Body of pancreas (tissue), 4 donors: ENCODE measurements around the gene HOXD4. TPM values are rescaled to one million over a fixed set of nuclear protein-coding genes. Genes with fewer than 3 reads are reported as not detected.

Source experiments
- ATAC-seq: fragments of 150-250 bp; one replicate; pipeline ENCODE4 v1.9.1; 2016
- DNase-seq, 4 donors: peaks; one replicate each; pipeline ENCODE4 v3.0.0-alpha.2; 2019
- H3K27ac ChIP-seq, 4 donors: fragments of 200-600 bp; sonication (generic); 1 replicate in 3 of 4; 2 replicates in 1 of 4; pipeline versions ENCODE4 v1.5.1 to v1.6.1; 2016 to 2019; ENCODE audit warnings: mild to moderate bottlenecking in 1 of 4, mixed read lengths in 1 of 4, moderate library complexity in 1 of 4
- H3K27me3 ChIP-seq, 2 donors: fragments of 200-600 bp; sonication (generic); one replicate each; pipeline ENCODE4 v1.6.0; 2016; ENCODE audit warnings: mild to moderate bottlenecking in 1 of 2
- H3K36me3 ChIP-seq, 2 donors: fragments of 200-600 bp; sonication (generic); replicated peaks in 1 of 2; 2 replicates each; pipeline ENCODE4 v1.5.1; 2016; ENCODE audit warnings: low read depth in 2 of 2; ENCODE audit not compliant: insufficient read depth in 1 of 2
- H3K4me1 ChIP-seq: fragments of 200-600 bp; sonication (generic); one replicate; pipeline ENCODE4 v1.6.0; 2016
- H3K4me3 ChIP-seq, 2 donors: fragments of 200-600 bp; sonication (generic); 1 replicate in 1 of 2; 2 replicates in 1 of 2; pipeline ENCODE4 v1.5.1; 2016 to 2019
- H3K9me3 ChIP-seq, 3 donors: fragments of 200-600 bp; sonication (generic); 1 replicate in 2 of 3; 2 replicates in 1 of 3; pipeline ENCODE4 v1.5.1; 2016
- CTCF ChIP-seq, 7 experiments: fragments of 450-650 bp in 4 of 7; fragments of 200-600 bp in 3 of 7; sonication (generic) in 3 of 7; IDR thresholded peaks; one replicate each; pipeline ENCODE4 v1.5.1; 2016 to 2019; ENCODE audit warnings: antibody characterized with exemption in 7 of 7
- POLR2A ChIP-seq, 3 donors: fragments of 450-650 bp; IDR thresholded peaks; one replicate each; pipeline ENCODE4 v1.6.1; 2016; ENCODE audit warnings: antibody characterized with exemption in 3 of 3, mild to moderate bottlenecking in 2 of 3
- WGBS, 2 donors: methylation state at CpG; one replicate each; pipeline ENCODE4 v1.1.5; 2017; 5-methylcytosine and 5-hydroxymethylcytosine counted together
- intact Hi-C: fragments of 100-400 bp; cut with DNase I; formaldehyde crosslinking; loops from one replicate; pipeline ENCODE4 v1.15.1; 2023
- total RNA-seq, 2 donors: library from RNA; depleted of rRNA; stranded (reverse); fragments of >200 nt; gene quantifications; one replicate each; pipeline ENCODE4 v1.1.0, GENCODE V29; 2016

Gene HOXD4
- total RNA-seq, 2 donors from 2014 or later = 0.78 TPM; not detected in 1

GRCh38 chr2:176103742-176104315 is 47.5 kb upstream of the HOXD4 start:
- Histone ChIP-seq H3K4me1 (peaks cover 30% of the 10 kb centered on the region), H3K36me3 (no peaks in the 10 kb centered on the region), H3K27me3 (peaks cover 0 to 71% of the 10 kb centered on the region in 2 donors), H3K4me3 (no peak overlapping the region), H3K27ac (no peak overlapping the region), H3K9me3 (no peaks in the 10 kb centered on the region)
- ATAC-seq (no peak), DNase-seq (no peak)
- TF ChIP-seq CTCF (IDR thresholded peaks at IDR 0.05) (no peak), POLR2A (IDR thresholded peaks at IDR 0.05) (no peak)
- intact Hi-C loops = no loop called here
- 4 to 5% methylated on average over 17 of the region's 17 CpGs for WGBS, 2 donors

- 2 to 4% methylated on average over 54 to 55 of the region's 56 CpGs for WGBS, 2 donors
- DNase-seq (no peak), ATAC-seq (no peak)
- no peaks in the 10 kb centered on the region for H3K9me3 ChIP-seq
- intact Hi-C loops = no loop called here
- H3K4me3 ChIP-seq = no peak overlapping the region
- peaks cover 0 to 71% of the 10 kb centered on the region in 2 donors for H3K27me3 ChIP-seq
- TF ChIP-seq CTCF (IDR thresholded peaks at IDR 0.05) = no peak
- TF ChIP-seq POLR2A (IDR thresholded peaks at IDR 0.05) = no peak
- no peaks in the 10 kb centered on the region for H3K36me3 ChIP-seq
- no peak overlapping the region for H3K27ac ChIP-seq
- peaks cover 28% of the 10 kb centered on the region for H3K4me1 ChIP-seq
These were observed 46.9 kb upstream of the HOXD4 start for GRCh38 chr2:176104316-176105077.

- H3K27ac ChIP-seq = no peak overlapping the region
- peaks cover 0 to 63% of the 10 kb centered on the region in 2 donors for H3K27me3 ChIP-seq
- DNase-seq (no peak), ATAC-seq (no peak)
- no peak overlapping the region for H3K4me3 ChIP-seq
- intact Hi-C loops = no loop called here
- WGBS, 2 donors = 2 to 7% methylated on average over 23 to 25 of the region's 25 CpGs
- no peaks in the 10 kb centered on the region for H3K36me3 ChIP-seq
- TF ChIP-seq POLR2A (IDR thresholded peaks at IDR 0.05) (no peak), CTCF (IDR thresholded peaks at IDR 0.05) (no peak)
- H3K9me3 ChIP-seq = no peaks in the 10 kb centered on the region
- H3K4me1 ChIP-seq = peaks cover 22% of the 10 kb centered on the region
These were observed 46.1 kb upstream of the HOXD4 start for GRCh38 chr2:176105078-176105729.

GRCh38 chr2:176105730-176106580 is 45.4 kb upstream of the HOXD4 start:
- intact Hi-C loops = no loop called here
- Histone ChIP-seq H3K4me3 (no peak overlapping the region), H3K36me3 (no peaks in the 10 kb centered on the region), H3K4me1 (peaks cover 22% of the 10 kb centered on the region), H3K9me3 (no peaks in the 10 kb centered on the region), H3K27me3 (peaks cover 0 to 64% of the 10 kb centered on the region in 2 donors), H3K27ac (no peak overlapping the region)
- 3 to 6% methylated on average over 25 of the region's 25 CpGs for WGBS, 2 donors
- ATAC-seq = no peak
- DNase-seq = no peak
- TF ChIP-seq POLR2A (IDR thresholded peaks at IDR 0.05) = no peak
